Suprapubic skin (tissue), 4 donors: ENCODE results near the gene THSD7B.

Source experiments
- EP300 ChIP-seq: sonication (generic); formaldehyde crosslinking; IDR thresholded peaks from one replicate; pipeline ENCODE4 v1.6.1; 2017; ENCODE audit warnings: antibody characterized with exemption
- POLR2A ChIP-seq, 2 donors: fragments of 450-650 bp; IDR thresholded peaks; one replicate each; pipeline ENCODE4 v1.6.1; 2017; ENCODE audit warnings: antibody characterized with exemption in 2 of 2, mild to moderate bottlenecking in 2 of 2, moderate library complexity in 2 of 2
- POLR2AphosphoS5 ChIP-seq, 3 donors: sonication (generic); formaldehyde crosslinking; IDR thresholded peaks; one replicate each; pipeline ENCODE4 v1.6.1; 2017; ENCODE audit warnings: antibody characterized with exemption in 3 of 3
- TF ChIP-seq, protein P1 (sequence below), 2 donors: fragments of 200-600 bp in 1 of 2; fragments of 450-650 bp in 1 of 2; sonication (generic) in 1 of 2; IDR thresholded peaks; one replicate each; pipeline ENCODE4 v1.5.1; 2016 to 2019; ENCODE audit warnings: antibody characterized with exemption in 2 of 2, mild to moderate bottlenecking in 1 of 2, moderate library complexity in 1 of 2

DNA sequence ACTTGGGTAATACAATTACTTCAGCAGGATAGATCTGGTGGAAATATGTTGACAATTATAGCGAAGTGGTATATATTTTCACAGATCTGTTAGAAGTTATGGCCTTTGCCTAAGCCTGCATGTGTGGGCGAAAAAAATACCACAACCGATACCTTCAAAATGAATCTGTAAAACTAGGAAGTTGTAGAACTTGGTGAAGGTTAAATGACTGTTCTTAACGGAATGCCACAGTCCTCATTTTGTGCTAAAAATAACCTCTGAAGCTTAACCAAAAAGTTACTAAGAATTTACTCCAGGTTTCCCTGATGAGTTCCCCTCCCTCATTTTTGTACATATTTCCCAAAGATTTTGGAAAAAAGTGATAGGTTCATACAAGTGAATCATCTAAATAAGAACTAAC, 550.7 kb downstream of the THSD7B start:
- TF ChIP-seq, protein P1, sequence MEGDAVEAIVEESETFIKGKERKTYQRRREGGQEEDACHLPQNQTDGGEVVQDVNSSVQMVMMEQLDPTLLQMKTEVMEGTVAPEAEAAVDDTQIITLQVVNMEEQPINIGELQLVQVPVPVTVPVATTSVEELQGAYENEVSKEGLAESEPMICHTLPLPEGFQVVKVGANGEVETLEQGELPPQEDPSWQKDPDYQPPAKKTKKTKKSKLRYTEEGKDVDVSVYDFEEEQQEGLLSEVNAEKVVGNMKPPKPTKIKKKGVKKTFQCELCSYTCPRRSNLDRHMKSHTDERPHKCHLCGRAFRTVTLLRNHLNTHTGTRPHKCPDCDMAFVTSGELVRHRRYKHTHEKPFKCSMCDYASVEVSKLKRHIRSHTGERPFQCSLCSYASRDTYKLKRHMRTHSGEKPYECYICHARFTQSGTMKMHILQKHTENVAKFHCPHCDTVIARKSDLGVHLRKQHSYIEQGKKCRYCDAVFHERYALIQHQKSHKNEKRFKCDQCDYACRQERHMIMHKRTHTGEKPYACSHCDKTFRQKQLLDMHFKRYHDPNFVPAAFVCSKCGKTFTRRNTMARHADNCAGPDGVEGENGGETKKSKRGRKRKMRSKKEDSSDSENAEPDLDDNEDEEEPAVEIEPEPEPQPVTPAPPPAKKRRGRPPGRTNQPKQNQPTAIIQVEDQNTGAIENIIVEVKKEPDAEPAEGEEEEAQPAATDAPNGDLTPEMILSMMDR (IDR thresholded peaks at IDR 0.05), result no peak
- TF ChIP-seq POLR2AphosphoS5 (IDR thresholded peaks at IDR 0.05) (no peak), EP300 (no peak), POLR2A (IDR thresholded peaks at IDR 0.05) (no peak)
